HG03521 (cell line): Measurements from ENCODE around the gene KCNN1.
"Not testable (repeated sequence)": the region's sequence is repeated elsewhere in the genome, so short reads cannot be mapped to it uniquely, and the experiment has no call there.

ENCODE experiments used
- ATAC-seq: cut with Tn5 transposase; IDR thresholded peaks from one replicate; pipeline ENCODE4 v1.9.1; 2021; ENCODE audit warnings: mild to moderate bottlenecking, moderate library complexity; ENCODE audit not compliant: unreplicated experiment

The KCNN1 gene

GRCh38 chr19:17999684-18000479 lies 33.0 kb downstream of the KCNN1 start:
- no peak for ATAC-seq

GRCh38 chr19:18000480-18000914 lies 33.6 kb downstream of the KCNN1 start:
- no peak for ATAC-seq

GRCh38 chr19:18000915-18001776 lies 34.2 kb downstream of the KCNN1 start:
- peak; percentile 65 for ATAC-seq

GRCh38 chr19:18001777-18002345 lies 35.0 kb downstream of the KCNN1 start:
- no peak for ATAC-seq

- ATAC-seq, result no peak
Observed at GRCh38 chr19:18002347-18002850, 35.5 kb downstream of the KCNN1 start.

- not testable (repeated sequence) for ATAC-seq
Observed at GRCh38 chr19:18005750-18006149, 38.8 kb downstream of the KCNN1 start.

GRCh38 chr19:18007044-18007916 lies 40.4 kb downstream of the KCNN1 start:
- peak; percentile 52 for ATAC-seq

- ATAC-seq, result peak; percentile 58
Observed at GRCh38 chr19:18007917-18008673, 41.2 kb downstream of the KCNN1 start, which contains the start of gene ARRDC2. Gene ARRDC2, plus strand, starts transcription at chr19:18008170. Its CDS starts 141 bp downstream, at chr19:18008311.

GRCh38 chr19:18008814-18009213 lies 41.9 kb downstream of the KCNN1 start:
- ATAC-seq, result no peak

GRCh38 chr19:18009412-18010066 lies 42.6 kb downstream of the KCNN1 start:
- no peak for ATAC-seq

GRCh38 chr19:18010149-18010548 lies 43.2 kb downstream of the KCNN1 start:
- no peak for ATAC-seq

GRCh38 chr19:18013210-18014111 lies 46.6 kb downstream of the KCNN1 start:
- no peak for ATAC-seq

GRCh38 chr19:18014197-18014596 lies 47.3 kb downstream of the KCNN1 start:
- no peak for ATAC-seq

GRCh38 chr19:18016209-18016910 lies 49.5 kb downstream of the KCNN1 start:
- no peak for ATAC-seq

GRCh38 chr19:18017275-18018083 lies 50.6 kb downstream of the KCNN1 start:
- no peak for ATAC-seq
